Suprapubic skin (tissue), 4 donors: ENCODE measurements around the gene LRAT. TPM values are rescaled to one million over a fixed set of nuclear protein-coding genes. Genes with fewer than 3 reads are reported as not detected.
A peak's percentile ranks its signal among the peaks of the same experiment; 100 is the strongest.

ENCODE experiments used
- DNase-seq, 2 donors: peaks; one replicate each; pipeline ENCODE4 v3.0.0-alpha.2; 2019; ENCODE audit warnings: low spot score in 2 of 2
- H3K27ac ChIP-seq: fragments of 200-600 bp; sonication (generic); one replicate; pipeline ENCODE4 v1.5.1; 2019
- H3K27me3 ChIP-seq: fragments of 200-600 bp; sonication (generic); one replicate; pipeline ENCODE4 v1.5.1; 2019
- H3K36me3 ChIP-seq: fragments of 200-600 bp; sonication (generic); one replicate; pipeline ENCODE4 v1.5.1; 2019
- H3K4me1 ChIP-seq: fragments of 200-600 bp; sonication (generic); one replicate; pipeline ENCODE4 v1.5.1; 2019
- H3K4me3 ChIP-seq: fragments of 200-600 bp; sonication (generic); one replicate; pipeline ENCODE4 v1.5.1; 2019; ENCODE audit warnings: mild to moderate bottlenecking
- H3K9me3 ChIP-seq: fragments of 200-600 bp; sonication (generic); one replicate; pipeline ENCODE4 v1.5.1; 2019
- EP300 ChIP-seq: sonication (generic); formaldehyde crosslinking; IDR thresholded peaks from one replicate; pipeline ENCODE4 v1.6.1; 2017; ENCODE audit warnings: antibody characterized with exemption
- POLR2A ChIP-seq, 2 donors: fragments of 450-650 bp; IDR thresholded peaks; one replicate each; pipeline ENCODE4 v1.6.1; 2017; ENCODE audit warnings: antibody characterized with exemption in 2 of 2, mild to moderate bottlenecking in 2 of 2, moderate library complexity in 2 of 2
- POLR2AphosphoS5 ChIP-seq, 3 donors: sonication (generic); formaldehyde crosslinking; IDR thresholded peaks; one replicate each; pipeline ENCODE4 v1.6.1; 2017; ENCODE audit warnings: antibody characterized with exemption in 3 of 3
- WGBS: methylation state at CpG from one replicate; pipeline ENCODE4 v1.1.5; 2018; 5-methylcytosine and 5-hydroxymethylcytosine counted together
- total RNA-seq, 4 donors: library from RNA; depleted of rRNA; stranded (reverse); fragments of >200 nt; gene quantifications; one replicate each; pipeline ENCODE4 v1.1.0, GENCODE V29; 2016
- TF ChIP-seq, protein P1 (sequence below), 2 donors: fragments of 200-600 bp in 1 of 2; fragments of 450-650 bp in 1 of 2; sonication (generic) in 1 of 2; IDR thresholded peaks; one replicate each; pipeline ENCODE4 v1.5.1; 2016 to 2019; ENCODE audit warnings: antibody characterized with exemption in 2 of 2, mild to moderate bottlenecking in 1 of 2, moderate library complexity in 1 of 2

The LRAT gene
- total RNA-seq, 4 donors from 2014 or later, result 0.11 to 1.2 (median 0.60) TPM

DNA sequence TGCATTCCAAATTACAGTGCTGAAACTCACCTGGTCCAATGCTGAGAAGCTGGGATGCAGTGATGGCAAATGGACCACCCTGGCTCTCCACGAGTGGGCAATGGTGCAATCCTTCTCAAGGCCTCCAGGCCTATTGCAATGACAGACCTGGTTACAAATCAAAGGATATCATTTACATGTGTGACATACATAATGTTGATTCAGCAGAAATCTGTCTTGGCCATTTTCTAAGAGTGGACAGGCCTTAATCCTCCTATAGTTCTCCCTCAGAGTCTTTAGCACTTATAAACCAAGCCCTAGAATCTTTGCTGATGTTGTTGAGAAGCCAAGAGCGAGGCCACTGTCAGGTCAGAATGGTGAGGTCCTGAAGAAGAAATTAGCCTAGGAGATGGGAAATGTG, 17.1 kb downstream of the LRAT start:
- H3K36me3 ChIP-seq, result no peaks in the 10 kb centered on the region
- no peak overlapping the region for H3K27ac ChIP-seq
- DNase-seq, result no peak
- H3K4me3 ChIP-seq, result no peak overlapping the region
- no peak for TF ChIP-seq POLR2AphosphoS5 (IDR thresholded peaks at IDR 0.05)
- TF ChIP-seq EP300, result no peak
- no peak for TF ChIP-seq POLR2A (IDR thresholded peaks at IDR 0.05)
- TF ChIP-seq, protein P1, sequence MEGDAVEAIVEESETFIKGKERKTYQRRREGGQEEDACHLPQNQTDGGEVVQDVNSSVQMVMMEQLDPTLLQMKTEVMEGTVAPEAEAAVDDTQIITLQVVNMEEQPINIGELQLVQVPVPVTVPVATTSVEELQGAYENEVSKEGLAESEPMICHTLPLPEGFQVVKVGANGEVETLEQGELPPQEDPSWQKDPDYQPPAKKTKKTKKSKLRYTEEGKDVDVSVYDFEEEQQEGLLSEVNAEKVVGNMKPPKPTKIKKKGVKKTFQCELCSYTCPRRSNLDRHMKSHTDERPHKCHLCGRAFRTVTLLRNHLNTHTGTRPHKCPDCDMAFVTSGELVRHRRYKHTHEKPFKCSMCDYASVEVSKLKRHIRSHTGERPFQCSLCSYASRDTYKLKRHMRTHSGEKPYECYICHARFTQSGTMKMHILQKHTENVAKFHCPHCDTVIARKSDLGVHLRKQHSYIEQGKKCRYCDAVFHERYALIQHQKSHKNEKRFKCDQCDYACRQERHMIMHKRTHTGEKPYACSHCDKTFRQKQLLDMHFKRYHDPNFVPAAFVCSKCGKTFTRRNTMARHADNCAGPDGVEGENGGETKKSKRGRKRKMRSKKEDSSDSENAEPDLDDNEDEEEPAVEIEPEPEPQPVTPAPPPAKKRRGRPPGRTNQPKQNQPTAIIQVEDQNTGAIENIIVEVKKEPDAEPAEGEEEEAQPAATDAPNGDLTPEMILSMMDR (IDR thresholded peaks at IDR 0.05), result no peak
- H3K9me3 ChIP-seq, result no peaks in the 10 kb centered on the region
- no peaks in the 10 kb centered on the region for H3K4me1 ChIP-seq
- WGBS, result 84% methylated on average over 2 of the region's 2 CpGs
- peaks cover 10% of the 10 kb centered on the region for H3K27me3 ChIP-seq

DNA sequence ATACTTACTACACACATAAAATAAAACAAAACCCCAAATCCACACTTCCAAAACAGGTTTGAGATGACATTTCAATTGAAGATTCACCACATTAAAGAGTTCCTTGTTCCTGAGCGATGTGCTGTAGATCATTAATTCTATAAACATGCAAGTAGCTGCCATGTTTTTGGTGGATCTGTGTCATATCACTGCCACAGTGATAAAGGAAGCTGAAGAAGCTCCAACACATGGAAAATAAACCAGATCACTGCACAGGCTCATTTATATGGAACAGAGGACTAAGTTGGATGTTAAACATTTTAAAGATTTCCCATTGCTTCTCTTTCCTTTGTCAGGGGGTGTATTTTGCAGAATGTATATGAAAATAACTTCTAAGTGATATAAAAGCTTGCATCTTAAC, 34.5 kb downstream of the LRAT start:
- 71% methylated on average over 1 of the region's 1 CpG for WGBS
- Histone ChIP-seq H3K27me3 (peaks cover 12% of the 10 kb centered on the region), H3K36me3 (no peaks in the 10 kb centered on the region), H3K4me1 (no peaks in the 10 kb centered on the region), H3K27ac (no peak overlapping the region), H3K9me3 (no peaks in the 10 kb centered on the region), H3K4me3 (no peak overlapping the region)
- no peak for DNase-seq
- TF ChIP-seq POLR2A (IDR thresholded peaks at IDR 0.05) (no peak), EP300 (no peak), POLR2AphosphoS5 (IDR thresholded peaks at IDR 0.05) (no peak)
- TF ChIP-seq, protein P1 (IDR thresholded peaks at IDR 0.05), result no peak

DNA sequence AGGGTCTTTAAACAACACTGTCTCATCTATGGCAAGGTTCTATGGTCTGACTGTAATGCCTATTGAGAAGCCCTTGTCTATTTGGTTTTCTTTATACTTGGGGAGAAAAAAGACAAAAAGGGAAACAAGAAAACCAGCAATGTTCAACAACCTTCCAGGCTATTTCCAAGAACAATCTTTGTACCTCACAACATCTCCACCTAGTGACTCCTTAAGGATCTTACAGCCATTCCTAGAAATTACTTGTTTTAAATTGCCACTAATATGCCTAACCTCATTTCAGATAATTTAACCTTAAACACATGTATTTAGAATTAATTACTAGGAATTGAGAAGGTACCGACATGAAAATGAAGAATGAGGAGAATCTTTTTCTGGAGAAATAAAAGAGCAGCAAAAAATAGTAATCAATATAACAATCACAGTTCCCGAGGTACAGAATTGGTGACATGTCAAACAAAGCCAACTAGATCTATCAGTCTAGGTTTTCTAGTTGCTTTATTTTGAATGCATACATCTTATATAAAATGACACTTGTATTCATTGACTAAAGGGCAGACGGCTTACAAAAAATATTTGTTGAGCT, 35.7 kb downstream of the LRAT start:
- DNase-seq, result no peak
- H3K27me3 ChIP-seq, result peaks cover 12% of the 10 kb centered on the region
- no peaks in the 10 kb centered on the region for H3K4me1 ChIP-seq
- no peaks in the 10 kb centered on the region for H3K36me3 ChIP-seq
- H3K9me3 ChIP-seq, result no peaks in the 10 kb centered on the region
- H3K27ac ChIP-seq, result no peak overlapping the region
- 55% methylated on average over 3 of the region's 3 CpGs for WGBS
- H3K4me3 ChIP-seq, result no peak overlapping the region
- TF ChIP-seq POLR2A (IDR thresholded peaks at IDR 0.05) (no peak), POLR2AphosphoS5 (IDR thresholded peaks at IDR 0.05) (no peak), EP300 (no peak)
- TF ChIP-seq, protein P1 (IDR thresholded peaks at IDR 0.05), result peak in 1 of 2 donors; percentile 35

DNA sequence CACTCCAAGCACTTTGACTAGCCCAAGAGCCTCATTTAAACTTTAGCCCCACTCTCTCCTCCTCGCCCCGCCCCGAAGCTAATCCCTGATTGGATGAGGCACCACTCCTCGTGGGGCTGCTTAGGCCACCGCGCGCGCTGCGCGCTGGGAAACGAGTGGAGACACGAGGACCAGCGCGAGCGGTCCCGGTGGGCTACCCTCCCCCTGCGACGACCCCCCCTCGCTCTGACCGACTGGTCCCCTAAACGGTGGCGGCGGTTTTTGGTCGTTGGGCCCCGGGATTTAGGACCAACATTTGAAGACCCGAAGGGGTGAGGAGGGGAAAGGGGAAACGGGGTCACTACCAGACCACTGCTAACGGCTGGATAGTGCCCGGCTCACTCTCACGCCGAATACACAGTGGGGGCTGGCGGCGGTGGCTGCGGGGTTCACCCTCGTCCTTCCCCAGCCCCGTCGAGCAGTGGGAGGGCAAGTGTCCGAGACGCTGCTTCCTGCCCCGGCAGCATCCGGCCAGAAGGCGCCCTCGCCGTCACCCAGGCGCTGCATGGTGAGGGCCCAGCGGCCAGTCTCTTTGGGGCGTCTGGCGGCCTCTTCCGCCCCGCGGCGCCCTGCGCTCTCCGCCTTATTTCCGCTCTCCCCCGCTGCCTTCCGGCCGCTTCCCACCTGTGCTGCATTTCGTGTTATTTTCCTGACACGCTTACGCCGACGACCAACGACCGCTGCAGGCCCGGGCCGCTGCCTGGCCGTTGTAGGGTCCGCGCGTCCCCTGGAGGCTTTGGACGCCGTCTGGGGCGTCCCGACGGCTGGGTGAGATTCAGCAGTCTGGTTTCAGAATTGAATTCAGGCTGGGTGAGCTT, 37.6 kb downstream of the LRAT start, which contains the start of gene RBM46:
RBM46 (plus strand) TSS at position 147 of the 857 bp plus-strand sequence. CDS start 15,481 bp downstream, outside the sequence.
- Histone ChIP-seq H3K27me3 (peaks cover 12% of the 10 kb centered on the region), H3K36me3 (no peaks in the 10 kb centered on the region), H3K27ac (no peak within 1 kb of the TSS), H3K4me1 (no peaks in the 10 kb centered on the region), H3K9me3 (no peaks in the 10 kb centered on the region), H3K4me3 (no peak within 1 kb of the TSS)
- WGBS, result 62% methylated on average over 68 of the region's 76 CpGs
- TF ChIP-seq POLR2AphosphoS5 (IDR thresholded peaks at IDR 0.05) (no peak), EP300 (no peak), POLR2A (IDR thresholded peaks at IDR 0.05) (no peak)
- TF ChIP-seq, protein P1 (IDR thresholded peaks at IDR 0.05), result no peak
- peak in 1 of 2 donors; percentile 48 for DNase-seq

DNA sequence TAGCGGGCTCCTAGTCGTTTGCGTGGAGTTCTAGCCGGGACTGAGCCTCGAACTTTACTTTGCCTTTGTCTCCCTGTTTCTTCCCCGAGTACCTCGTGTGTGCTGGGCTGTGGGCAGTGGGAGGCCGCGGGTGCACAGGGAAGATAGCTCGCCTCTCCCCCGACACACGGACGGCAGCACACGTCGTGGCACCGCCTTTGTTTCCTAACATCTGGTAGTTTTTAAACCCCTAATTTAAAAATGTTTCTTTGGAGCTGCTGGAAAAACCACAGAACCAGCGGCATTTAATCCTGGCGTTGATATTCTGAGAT, 38.1 kb downstream of the LRAT start:
- H3K36me3 ChIP-seq, result no peaks in the 10 kb centered on the region
- no peaks in the 10 kb centered on the region for H3K4me1 ChIP-seq
- H3K27me3 ChIP-seq, result peaks cover 12% of the 10 kb centered on the region
- H3K4me3 ChIP-seq, result no peak overlapping the region
- TF ChIP-seq EP300 (no peak), POLR2AphosphoS5 (IDR thresholded peaks at IDR 0.05) (no peak), POLR2A (IDR thresholded peaks at IDR 0.05) (no peak)
- TF ChIP-seq, protein P1 (IDR thresholded peaks at IDR 0.05), result no peak
- WGBS, result 75% methylated on average over 18 of the region's 18 CpGs
- no peaks in the 10 kb centered on the region for H3K9me3 ChIP-seq
- no peak overlapping the region for H3K27ac ChIP-seq
- no peak for DNase-seq
